OCI-LY3 (cell line): Measurements from ENCODE around the gene MUSK.

Experiments
- EZH2phosphoT487 ChIP-seq: fragments of 200-600 bp; shearing (Covaris generic); IDR thresholded peaks from 2 replicates; pipeline ENCODE4 v1.6.1; 2018; ENCODE audit warnings: antibody characterized with exemption, mixed run types, low read depth
- TF ChIP-seq, protein P1 (sequence below): fragments of 200-600, 300-600 bp; sonication (generic); IDR thresholded peaks from 2 replicates; pipeline ENCODE4 v1.5.1; 2014; ENCODE audit warnings: antibody characterized with exemption, low read length, low read depth

DNA sequence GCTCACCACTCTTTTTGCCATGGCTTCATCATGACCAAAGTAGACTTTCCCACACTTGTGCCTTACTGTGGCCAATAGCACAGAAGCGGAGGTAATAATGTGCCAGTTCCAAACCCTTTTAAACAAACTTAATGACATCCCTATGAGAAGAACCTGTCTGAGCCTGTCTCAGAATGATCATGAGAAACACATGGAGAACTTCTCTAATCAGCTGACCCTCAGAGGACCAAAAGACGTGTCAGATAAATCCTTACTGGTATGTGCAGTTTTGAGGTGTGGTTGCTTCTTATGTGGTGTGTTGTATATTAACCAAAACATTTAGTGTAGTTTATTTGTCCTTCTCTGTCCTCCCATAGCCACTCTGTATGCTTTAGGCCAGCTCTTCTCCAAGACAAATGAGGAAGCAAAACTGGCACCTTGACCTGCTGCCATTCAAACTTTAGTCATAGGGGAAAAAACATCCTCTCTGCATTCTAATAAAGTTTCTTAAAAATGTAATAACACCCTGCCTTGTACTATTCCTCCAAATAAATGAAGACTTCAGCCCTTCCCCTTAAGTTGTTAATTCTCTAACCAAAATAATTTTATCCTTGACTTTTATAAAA is 168.9 kb downstream of the MUSK start:
- TF ChIP-seq, protein P1, sequence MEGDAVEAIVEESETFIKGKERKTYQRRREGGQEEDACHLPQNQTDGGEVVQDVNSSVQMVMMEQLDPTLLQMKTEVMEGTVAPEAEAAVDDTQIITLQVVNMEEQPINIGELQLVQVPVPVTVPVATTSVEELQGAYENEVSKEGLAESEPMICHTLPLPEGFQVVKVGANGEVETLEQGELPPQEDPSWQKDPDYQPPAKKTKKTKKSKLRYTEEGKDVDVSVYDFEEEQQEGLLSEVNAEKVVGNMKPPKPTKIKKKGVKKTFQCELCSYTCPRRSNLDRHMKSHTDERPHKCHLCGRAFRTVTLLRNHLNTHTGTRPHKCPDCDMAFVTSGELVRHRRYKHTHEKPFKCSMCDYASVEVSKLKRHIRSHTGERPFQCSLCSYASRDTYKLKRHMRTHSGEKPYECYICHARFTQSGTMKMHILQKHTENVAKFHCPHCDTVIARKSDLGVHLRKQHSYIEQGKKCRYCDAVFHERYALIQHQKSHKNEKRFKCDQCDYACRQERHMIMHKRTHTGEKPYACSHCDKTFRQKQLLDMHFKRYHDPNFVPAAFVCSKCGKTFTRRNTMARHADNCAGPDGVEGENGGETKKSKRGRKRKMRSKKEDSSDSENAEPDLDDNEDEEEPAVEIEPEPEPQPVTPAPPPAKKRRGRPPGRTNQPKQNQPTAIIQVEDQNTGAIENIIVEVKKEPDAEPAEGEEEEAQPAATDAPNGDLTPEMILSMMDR = no peak
- TF ChIP-seq EZH2phosphoT487 = no peak
